ENCODE measurements around the gene SEPTIN10.

Gene SEPTIN10

DNA sequence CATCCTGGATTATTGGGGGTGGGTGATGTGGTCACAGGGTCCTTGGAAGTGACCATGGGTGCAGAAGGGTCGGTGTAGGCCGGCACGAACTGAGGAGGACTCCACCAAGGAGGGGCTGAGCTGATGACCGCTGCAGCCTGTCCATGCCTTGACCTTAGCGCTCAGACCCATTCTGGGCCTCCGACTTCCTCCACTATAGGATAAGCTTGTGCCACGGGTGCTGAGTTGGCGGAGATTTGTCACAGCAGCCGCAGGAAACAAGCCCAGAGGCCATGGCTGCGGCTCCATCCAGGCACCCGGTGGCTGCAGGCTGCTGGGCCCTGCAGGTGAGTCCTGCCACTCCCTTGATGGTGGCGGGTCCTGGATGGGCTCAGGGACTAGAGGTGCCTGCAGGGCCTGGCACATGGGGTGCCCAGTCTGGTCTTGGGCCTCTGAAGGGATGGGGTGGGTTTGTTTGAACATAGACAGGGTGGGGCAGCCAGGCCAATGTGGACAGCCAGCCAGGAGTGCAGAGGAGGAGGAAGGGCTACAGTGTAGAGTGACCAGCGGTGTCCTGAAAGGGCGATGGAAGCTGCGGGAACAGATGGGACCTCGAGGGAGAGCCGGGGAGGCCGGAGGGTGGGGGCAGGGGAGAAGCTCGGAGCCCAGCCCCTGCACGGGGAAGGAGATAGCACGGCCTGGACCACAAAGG lies 84.8 kb downstream of the SEPTIN10 start:
- H3K4me3 ChIP-seq = no peak overlapping the region
- peak overlapping the region in 3 of 21 experiments; percentile 3 to 22 (median 3) for H3K27ac ChIP-seq

DNA sequence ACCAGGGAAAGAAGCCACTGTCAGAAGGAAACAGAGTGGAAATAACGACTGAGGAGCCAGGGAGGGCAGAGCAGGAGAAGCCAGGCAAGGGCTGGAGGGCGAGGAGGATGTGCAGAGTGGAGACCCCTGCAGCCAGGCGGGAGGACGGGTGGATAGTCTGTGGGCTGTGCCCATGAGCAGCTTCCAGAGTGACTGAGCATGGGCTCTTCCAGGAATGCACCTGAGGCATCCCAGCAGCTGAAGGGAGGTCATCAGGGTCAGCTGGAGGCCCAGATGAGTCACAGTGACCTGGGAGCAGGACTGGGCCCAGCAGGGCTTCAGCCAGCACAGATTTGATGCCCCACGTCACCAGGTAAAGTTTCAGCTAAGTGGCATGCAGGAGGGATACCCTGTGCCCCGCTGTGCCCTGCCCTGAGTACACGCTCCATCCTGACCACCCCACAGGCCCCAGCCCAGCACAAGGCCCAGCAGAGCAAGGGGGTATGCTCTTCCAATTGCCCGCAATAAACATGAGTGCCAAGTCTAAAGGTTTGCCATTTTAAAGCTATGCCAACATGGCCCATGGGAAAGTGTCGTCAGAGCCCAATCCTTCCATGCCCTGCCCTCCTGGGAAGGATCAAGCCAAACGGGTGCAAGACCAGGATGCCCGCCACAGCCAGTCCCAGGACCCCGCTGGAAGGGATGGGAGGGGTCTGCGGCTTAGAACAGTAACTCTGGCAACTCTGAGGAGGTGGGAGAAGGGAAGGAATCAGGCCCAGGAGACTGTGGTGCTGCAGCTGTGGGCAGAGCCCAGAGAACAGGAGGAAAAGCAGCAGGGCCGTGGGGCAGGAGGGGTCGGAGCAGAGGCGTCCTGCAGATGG lies 85.7 kb downstream of the SEPTIN10 start:
- Histone ChIP-seq H3K4me3 (no peak overlapping the region), H3K27ac (no peak overlapping the region)

DNA sequence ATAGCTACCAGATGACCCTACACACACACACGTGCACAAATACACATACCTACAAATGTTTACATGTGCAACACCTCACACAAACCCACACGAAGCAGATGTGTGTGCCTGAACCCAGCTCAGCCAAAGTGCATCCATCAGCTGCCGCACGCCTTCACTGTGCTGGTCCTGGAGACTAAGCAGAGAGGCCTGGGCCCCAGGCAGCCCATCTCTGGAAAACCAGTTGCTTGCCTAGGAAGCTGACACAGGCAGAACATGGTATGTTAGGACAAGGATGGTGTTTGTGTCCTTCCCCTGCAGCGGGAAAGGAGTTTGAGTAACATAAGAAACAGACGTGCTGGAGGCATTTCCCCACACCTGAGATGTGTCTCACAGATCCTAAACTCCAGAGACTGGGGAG lies 86.7 kb downstream of the SEPTIN10 start:
- no peak overlapping the region for H3K27ac ChIP-seq

DNA sequence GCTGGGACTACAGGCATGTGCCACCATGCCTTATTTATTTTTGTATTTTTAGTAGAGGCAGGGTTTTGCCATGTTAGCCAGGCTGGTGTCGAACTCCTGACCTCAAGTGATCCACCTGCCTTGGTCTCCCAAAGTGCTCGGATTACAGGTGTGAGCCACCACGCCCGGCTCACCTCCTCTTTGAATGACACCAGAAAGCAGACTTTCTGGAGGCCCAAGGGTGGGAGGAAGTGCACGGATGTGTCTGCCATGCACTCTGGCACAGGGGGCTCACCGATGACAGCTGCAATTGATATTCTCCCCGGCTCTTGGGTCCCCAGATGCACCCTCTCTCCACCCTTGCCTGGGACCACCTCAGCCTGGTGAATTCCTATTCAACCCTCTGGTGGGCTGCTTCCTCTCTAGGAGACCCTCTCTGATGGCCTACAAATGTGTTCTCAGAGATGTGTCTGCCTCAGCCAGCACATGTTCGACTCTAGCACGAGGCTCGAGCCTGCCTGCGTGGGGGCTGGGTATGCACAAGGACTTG lies 87.3 kb downstream of the SEPTIN10 start:
- no peak overlapping the region for H3K27ac ChIP-seq
- no peak overlapping the region for H3K4me3 ChIP-seq

More for the DNA sequence above, 86.7 kb downstream of the SEPTIN10 start:
- no peak overlapping the region for H3K4me3 ChIP-seq

DNA sequence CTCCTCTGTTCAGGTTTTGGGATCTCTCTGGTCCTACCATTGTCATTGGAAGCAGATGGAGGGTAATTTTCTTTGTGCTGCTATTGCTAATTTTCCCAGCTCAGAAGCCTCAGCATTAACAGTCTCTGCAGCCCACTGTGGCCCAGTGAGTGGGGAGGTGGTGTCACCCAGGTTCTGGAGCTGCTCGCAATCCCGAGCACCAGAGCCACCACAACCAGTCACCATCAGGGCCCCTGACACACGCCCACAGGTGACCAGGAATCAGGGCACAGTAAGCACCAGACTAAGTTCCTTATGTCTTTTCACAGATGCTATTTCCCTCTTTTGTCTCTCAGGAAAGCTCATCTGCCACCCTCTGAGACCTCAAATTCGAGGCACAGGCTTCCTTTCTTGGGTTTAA lies 87.9 kb downstream of the SEPTIN10 start:
- Histone ChIP-seq H3K27ac (no peak overlapping the region), H3K4me3 (no peak overlapping the region)

DNA sequence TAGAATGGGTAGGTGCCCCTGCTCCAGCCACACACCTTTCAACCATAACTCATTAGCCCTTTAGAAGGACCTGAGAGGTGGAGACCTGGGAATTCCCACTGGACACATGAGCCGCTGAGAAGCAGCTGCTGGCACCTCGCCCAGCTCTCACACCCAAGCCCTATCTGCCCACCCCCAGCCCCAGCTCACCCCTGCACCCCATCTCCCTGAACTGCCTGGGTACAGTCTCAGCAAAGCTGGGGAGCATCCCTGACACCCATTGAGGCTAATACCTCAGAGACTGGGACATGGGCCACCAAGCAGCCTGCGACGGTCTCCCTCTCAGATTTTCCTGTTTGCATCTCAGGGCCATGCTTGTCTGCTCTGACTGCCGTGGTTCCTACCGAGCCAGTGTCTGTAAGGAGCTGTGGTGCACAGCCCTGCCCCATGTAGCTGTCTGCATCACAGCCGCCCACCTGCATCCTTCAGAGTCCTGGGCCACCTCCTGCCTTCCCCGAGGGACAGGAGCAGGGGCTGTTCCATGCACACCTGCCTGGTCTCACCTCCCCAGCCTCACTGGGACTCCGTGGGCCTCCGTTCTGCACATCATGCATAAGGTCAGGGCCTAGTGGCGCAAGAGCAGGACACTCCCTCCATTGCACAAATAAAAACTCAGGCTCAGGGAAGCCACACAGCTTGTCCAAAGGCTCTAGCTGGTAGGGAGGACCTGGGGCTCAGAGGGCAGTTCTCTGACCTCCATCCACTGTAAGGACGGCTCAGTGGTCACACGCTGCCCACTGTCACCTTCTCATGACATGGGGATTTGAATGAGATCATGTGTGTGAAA lies 90.0 kb downstream of the SEPTIN10 start:
- H3K4me3 ChIP-seq = no peak overlapping the region
- H3K27ac ChIP-seq = no peak overlapping the region

DNA sequence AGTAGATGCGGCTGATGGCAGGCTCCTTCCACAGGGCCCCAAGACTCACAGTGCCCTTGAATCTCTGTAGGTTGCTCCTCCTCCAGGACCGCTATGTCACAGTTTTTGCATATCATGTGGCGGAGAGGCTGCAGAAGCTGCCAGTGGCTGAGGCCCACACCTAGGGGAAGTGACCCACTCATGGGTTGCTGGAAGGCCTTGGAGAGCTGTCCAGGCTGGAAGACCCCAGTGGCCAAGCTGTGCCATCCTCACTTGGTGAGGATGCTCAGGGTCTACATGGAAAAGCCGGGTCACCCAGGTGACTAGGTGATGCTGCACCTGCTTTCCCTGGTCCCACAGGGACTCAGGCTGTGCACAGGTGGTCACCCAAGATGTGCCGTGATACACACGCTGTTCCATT lies 90.6 kb downstream of the SEPTIN10 start:
- Histone ChIP-seq H3K4me3 (no peak overlapping the region), H3K27ac (no peak overlapping the region)

DNA sequence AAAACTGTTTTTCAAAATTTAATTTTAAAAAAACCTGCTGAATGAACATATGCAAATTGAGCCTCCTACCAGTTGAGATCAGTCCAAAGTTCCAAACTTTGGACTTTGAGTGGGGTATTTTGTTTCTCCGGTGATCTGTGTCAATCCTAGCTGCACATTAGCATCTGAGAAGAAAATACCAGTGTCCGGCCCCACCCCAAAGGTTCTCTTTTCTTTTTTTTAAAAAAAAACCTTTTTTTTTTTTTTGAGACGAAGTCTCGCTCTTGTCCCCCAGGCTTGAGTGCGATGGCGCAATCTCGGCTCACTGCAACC lies 91.7 kb downstream of the SEPTIN10 start:
- no peak overlapping the region for H3K27ac ChIP-seq
- H3K4me3 ChIP-seq = no peak overlapping the region

DNA sequence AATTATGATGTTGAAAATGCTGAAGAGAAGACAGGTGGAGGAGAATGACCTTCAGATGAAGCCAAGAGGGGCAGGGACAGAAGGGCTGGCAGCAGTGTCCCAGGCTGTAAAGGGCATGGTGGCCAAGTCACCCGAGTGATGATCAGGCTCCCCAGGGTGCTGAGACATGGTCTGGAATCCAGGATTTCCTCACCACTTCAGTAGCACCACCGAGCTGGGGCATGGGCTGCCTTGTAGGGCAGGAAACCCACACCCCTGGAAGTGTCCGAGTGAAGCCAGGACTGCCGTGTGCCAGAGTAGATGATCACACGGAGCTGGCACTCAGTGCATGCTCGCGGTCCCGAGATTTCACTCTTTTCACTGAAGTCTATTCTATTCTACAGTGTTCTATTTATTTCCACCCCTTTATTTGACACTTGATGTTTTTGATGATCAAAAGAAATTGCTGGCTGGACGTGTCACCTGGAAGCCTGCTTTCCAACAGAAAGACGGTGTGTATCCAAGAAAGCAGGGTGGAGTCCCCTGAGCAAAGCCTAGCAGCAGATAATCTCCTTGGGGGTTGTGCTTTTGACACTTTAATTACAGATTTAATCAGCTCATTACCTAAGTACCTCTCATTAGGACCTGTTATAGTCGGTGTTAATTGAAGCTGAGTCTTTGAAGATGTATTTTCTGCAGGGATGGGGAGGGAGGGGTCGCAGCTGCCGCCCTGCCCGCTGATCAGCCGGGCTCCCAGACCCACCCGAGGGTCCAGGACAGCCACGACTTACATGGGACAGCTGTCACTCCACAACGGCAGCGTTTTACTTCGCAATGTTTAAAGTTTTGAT lies 92.3 kb downstream of the SEPTIN10 start:
- H3K4me3 ChIP-seq = no peak overlapping the region

DNA sequence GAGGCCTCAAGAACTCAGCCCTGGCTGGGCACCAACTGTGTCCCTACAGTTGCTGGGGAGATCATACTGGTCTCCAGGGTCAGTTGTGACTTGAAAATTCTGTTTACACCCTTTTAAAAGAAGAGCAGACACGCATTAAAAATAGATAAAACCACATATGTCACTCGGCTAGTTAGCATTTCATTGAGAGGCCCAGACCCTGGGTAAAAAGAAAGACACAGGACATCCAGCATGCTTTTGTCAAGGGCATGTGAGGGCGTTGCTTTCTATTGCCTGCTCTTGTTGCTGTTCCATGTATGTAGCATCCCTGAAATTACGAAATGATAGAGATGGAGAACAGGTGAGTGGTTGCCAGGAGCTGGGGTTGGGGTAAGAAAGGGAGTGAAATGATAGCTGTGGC lies 94.3 kb downstream of the SEPTIN10 start:
- H3K27ac ChIP-seq = no peak overlapping the region
- no peak overlapping the region for H3K4me3 ChIP-seq

More for the DNA sequence above, 92.3 kb downstream of the SEPTIN10 start:
- no peak overlapping the region for H3K27ac ChIP-seq

DNA sequence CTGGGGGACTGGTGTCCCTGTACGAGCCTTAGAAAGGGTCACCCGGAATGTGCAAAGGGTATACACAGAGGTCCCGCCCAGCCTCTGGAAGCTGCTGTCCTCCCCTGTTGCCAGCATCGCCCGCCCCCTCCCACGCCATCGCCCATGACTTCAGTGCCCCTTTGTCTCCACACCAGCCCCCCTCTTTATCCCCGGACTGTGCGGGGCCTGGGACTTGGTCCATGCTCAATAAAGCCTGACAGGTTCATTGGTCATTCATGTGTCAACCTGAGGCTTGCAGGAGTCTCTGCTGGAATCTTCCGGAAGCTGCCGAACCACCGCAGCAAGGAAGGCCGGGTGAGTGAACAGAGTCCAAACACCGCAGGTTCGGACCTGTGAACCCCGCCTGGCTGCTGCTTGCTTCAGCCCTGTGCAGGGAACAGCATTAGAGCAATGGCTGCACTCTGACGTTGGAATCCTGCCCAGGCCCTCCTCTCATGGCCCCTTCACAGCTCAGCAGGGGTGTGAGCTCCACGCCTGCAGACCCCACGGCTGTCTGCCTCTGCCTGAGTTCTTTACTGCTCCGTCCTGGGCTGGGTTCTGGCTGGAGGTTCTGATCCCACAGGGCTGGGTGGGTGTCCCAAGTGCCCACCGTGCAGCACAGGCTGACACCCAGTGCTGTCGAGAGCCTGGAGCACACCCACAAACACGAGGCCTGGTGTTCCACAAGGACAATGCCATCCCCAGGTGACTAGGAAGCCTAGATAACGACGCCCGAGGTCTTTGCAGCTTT lies 96.5 kb downstream of the SEPTIN10 start:
- no peak overlapping the region for H3K4me3 ChIP-seq
- H3K27ac ChIP-seq = peak overlapping the region in 1 of 21 experiments; percentile 42

DNA sequence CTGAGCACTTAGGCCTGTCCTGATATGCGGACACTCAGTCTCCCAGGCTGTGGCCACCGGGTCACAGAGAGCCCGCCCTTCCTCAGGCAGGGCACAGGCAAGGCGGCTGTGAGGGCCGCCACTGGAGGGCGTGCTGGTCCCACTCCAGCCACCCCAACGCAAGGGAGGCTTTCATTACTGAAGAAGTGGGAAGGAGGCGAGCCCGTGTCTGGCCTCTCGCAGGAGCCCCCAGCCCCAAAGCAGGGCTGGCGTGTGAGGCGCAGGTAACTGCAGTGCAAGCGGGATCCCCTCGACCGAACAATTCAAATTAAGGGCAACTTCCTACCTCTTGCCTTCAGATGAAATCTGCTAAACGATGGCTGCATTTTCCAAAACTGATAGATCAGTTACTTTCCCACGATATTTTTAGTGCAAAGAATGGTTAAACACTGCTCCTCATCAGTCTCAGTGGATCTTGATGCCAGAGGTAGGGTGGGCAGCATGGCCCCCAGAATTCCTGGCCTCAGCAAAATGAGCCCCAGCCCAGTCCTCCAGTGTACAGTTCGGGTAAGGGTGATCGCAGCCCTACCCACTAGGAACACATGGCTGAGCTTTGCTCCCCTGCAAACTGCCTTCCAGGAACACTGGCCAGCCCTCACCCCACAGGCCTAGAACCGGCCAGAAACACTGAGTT lies 97.2 kb downstream of the SEPTIN10 start:
- no peak overlapping the region for H3K4me3 ChIP-seq
- peak overlapping the region in 1 of 21 experiments; percentile 4 for H3K27ac ChIP-seq

DNA sequence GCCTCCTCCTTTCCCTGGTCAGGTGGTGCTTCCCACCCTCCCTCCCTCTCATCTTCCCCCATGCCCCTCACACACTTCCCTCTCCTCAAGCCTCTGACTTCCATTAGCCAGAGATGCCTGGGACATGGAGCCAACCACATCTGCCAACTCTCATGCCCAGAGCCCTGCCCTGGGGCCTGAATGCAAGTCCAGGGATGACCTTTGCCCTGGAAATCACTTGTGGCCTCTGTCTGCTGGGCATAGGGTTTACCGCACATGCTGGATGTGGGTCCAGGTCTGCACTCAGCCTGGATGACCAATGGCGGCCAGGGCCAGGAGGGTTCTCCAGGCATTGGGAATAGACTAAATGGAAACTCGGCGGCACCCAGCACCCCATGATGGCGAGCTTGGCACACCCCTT lies 98.9 kb downstream of the SEPTIN10 start:
- Histone ChIP-seq H3K4me3 (no peak overlapping the region), H3K27ac (peak overlapping the region in 19 of 21 experiments; percentile 60 to 94 (median 79))

DNA sequence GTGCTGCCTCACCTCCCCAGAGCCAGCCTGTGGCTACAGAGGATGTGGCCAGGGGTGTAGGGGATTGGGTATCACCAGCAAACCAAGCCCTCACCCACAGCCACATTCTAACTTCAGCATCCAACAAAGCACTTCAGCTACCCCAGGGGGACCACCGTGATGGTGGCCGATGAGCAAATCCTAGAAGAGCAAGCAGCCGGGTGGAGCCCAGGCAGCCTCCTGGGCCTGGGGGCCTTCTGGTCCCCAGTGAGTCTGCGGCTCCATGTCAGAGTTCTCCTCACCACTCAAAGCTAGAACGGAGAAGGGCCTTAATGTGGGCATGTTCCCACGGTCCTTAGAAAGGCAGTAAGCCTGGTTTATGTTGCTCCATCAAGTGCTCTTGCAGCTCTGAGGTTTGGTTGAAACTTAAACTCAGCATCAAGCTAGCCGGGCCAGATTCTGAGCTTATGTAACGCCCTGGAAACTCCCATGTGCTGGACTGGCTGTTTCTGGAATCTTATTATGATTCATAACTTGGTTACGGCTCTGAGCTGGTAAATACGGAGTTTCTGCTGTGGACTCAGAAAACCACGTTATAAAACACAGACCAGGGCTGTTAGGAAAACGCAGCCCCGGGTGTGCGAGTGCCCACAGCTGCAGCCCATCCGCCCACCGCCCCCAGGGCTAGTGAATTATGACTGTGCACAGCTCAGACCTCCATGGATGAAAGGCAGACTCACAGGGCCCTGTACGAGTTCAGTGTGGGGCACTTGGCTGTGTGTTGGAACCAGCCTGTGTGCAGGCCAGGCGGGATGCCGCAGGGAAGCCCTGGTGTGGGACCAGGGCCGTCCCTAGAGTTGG lies 99.8 kb downstream of the SEPTIN10 start:
- H3K4me3 ChIP-seq = no peak overlapping the region
- H3K27ac ChIP-seq = peak overlapping the region in 20 of 21 experiments; percentile 58 to 94 (median 78)

DNA sequence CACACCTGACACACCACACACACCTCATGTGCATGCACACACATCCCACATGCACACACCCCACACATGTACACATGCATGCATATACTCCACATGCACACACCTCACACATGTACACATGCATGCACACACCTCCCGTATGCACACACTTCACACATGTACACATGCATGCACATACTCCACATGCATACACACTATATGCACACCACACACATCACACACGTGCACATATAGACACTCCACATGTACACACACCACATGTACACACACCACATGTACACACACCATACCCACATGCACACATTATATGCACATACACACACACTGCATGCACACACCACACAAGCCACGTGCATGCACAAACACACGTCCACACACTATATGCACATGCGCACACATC lies 100.5 kb downstream of the SEPTIN10 start:
- no peak overlapping the region for H3K4me3 ChIP-seq
- H3K27ac ChIP-seq = peak overlapping the region in 9 of 21 experiments; percentile 63 to 94 (median 70)

DNA sequence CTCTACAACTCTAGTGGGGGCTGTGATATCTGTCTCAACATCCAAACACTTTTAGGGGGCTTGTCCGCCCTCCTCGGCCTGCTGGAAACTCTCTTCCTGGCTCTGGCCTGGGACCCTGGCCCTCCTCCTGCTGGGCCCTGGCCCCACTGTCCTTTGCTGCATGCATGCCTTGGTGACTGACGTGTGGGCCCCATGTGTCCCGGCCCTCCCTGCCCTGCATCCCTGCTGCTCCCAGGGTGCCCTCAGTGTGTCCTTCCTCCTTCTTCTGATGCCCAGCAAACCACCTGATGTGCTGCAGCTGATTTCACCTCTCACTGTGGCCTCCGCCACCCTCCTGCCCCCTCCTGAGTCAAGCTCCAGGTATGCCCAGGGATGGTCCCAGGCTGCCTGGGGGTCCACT lies 101.7 kb downstream of the SEPTIN10 start:
- no peak overlapping the region for H3K4me3 ChIP-seq

DNA sequence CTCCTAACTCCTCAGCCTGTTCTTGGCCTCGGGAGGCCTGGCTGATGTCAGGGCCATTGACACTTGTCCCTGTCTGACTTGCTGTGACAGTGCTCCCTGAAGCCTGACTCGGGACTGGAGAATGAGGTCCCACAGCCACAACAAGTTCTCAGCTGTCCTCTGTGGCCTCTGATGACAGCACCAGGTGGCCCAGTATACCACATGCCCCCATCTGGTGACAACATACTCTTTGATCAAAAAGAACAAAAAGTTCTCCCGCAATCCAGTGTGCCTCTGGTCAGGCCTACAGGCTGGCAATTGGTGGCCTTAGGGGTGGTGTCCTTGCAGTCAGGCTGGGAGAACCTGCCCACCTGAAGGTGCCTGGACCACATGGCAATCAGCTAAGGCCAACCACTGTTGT lies 102.6 kb downstream of the SEPTIN10 start:
- Histone ChIP-seq H3K4me3 (no peak overlapping the region), H3K27ac (no peak overlapping the region)

More for the DNA sequence above, 101.7 kb downstream of the SEPTIN10 start:
- H3K27ac ChIP-seq = no peak overlapping the region
